Measurements from ENCODE around the gene ATG2A. TPM values are rescaled to one million over a fixed set of nuclear protein-coding genes. Genes with fewer than 3 reads are reported as not detected.

ATG2A gene
- polyA plus RNA-seq, 4 donors, result 18.0 to 35.7 (median 24.7) TPM

DNA sequence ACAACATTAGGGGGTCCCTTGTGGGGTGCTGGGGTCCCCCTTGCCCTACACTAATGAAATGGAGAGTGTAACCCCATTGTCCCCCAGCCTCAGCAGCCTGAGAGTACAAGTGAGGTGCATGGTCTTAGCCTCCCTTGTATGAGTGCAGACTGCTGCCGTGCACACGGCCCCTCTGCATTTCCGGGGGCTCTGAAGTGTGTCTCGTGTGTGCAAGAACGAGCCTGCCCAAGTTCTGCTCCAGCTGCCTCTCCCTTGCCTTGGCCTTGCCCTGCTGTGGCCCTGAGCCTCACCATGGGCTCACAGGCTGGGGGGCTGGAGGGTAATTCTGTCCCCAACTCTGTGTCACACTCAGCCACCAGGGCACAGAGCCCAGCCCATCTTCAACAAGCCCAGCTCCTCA, 33.4 kb downstream of the ATG2A start:
- H3K4me3 ChIP-seq (ENCODE audit: low read depth in 1 of 3, low read length in 3 of 3), result no peak overlapping the region
- DNase-seq (no peak), FAIRE-seq (no peak)
- H3K4me1 ChIP-seq (ENCODE audit: control insufficient read depth in 3 of 3, insufficient read depth in 2 of 3, low read depth in 1 of 3, low read length in 2 of 3), result peaks cover 3 to 54% (median 7%) of the 10 kb centered on the region in 3 donors
- no peak overlapping the region for H3K27ac ChIP-seq (ENCODE audit: low read depth in 1 of 3, low read length in 2 of 3)
- 79 to 91% (median 89%) methylated on average over 5 of the region's 5 CpGs for WGBS, 3 donors
- no peaks in the 10 kb centered on the region for H3K36me3 ChIP-seq (ENCODE audit: control insufficient read depth in 3 of 3, insufficient read depth in 2 of 3, low read depth in 1 of 3, low read length in 3 of 3)
- no peaks in the 10 kb centered on the region for H3K9me3 ChIP-seq (ENCODE audit: control insufficient read depth in 2 of 2, insufficient read depth in 1 of 2, low read depth in 1 of 2, low read length in 1 of 2)
- no peaks in the 10 kb centered on the region for H3K27me3 ChIP-seq (ENCODE audit: control insufficient read depth in 3 of 3, insufficient read depth in 3 of 3, low read length in 3 of 3)

DNA sequence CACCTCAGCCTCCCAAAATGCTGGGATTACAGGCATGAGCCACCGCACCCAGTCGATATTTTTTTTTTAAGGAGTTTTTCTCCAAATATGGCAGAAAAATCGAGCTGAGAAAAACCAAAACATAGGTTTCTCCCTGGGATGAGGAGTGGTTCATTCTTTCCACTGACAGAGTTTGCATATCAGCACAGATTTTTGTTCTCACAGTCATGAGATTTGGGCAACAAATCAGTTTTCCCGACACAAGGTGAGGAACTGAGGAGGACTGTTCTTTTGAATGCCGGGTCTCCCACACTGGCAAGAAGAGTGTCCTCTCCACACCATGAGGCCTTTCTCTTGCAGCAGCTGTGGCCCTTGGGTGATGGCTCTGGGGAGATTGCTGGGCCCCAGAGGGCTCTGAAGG, 34.8 kb downstream of the ATG2A start:
- Histone ChIP-seq H3K27ac (ENCODE audit: low read depth in 1 of 3, low read length in 2 of 3) (peak overlapping the region in 1 of 3 donors; percentile 67), H3K36me3 (ENCODE audit: control insufficient read depth in 3 of 3, insufficient read depth in 2 of 3, low read depth in 1 of 3, low read length in 3 of 3) (peaks cover 0 to 10% (median 0%) of the 10 kb centered on the region in 3 donors), H3K27me3 (ENCODE audit: control insufficient read depth in 3 of 3, insufficient read depth in 3 of 3, low read length in 3 of 3) (no peaks in the 10 kb centered on the region), H3K9me3 (ENCODE audit: control insufficient read depth in 2 of 2, insufficient read depth in 1 of 2, low read depth in 1 of 2, low read length in 1 of 2) (no peaks in the 10 kb centered on the region), H3K4me3 (ENCODE audit: low read depth in 1 of 3, low read length in 3 of 3) (no peak overlapping the region), H3K4me1 (ENCODE audit: control insufficient read depth in 3 of 3, insufficient read depth in 2 of 3, low read depth in 1 of 3, low read length in 2 of 3) (peaks cover 3 to 42% (median 7%) of the 10 kb centered on the region in 3 donors)
- FAIRE-seq, result no peak
- WGBS, 3 donors, result 83 to 91% (median 85%) methylated on average over 5 of the region's 5 CpGs
- DNase-seq, result no peak

DNA sequence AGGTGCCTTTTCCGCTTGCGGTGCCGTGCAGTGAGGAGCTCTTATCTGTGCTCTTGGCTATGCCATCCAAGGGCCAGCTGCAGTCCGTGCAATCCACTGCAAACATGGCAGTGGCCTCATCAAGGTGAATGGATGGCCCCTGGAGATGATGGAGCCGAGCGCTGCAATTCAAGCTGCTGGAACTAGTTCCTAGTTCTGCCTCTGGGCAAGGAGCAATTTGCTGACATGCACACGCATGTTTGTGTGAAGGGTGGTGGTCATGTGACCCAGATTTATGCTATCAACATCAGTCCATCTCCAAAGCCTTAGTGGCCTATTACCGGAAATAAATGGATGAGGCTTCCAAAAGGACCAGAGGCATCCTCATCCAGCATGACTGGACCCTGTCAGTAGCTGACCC, 35.5 kb downstream of the ATG2A start:
- 67 to 73% (median 72%) methylated on average over 8 of the region's 8 CpGs for WGBS, 3 donors

GRCh38 chr11:64880240-64881001, 36.6 kb downstream of the ATG2A start:
- peak overlapping the region in 2 of 3 donors; percentile 71 to 82 for H3K27ac ChIP-seq (ENCODE audit: low read depth in 1 of 3, low read length in 2 of 3)

More for the DNA sequence above, 35.5 kb downstream of the ATG2A start:
- no peaks in the 10 kb centered on the region for H3K9me3 ChIP-seq (ENCODE audit: control insufficient read depth in 2 of 2, insufficient read depth in 1 of 2, low read depth in 1 of 2, low read length in 1 of 2)
- no peak for FAIRE-seq
- peaks cover 3 to 42% (median 7%) of the 10 kb centered on the region in 3 donors for H3K4me1 ChIP-seq (ENCODE audit: control insufficient read depth in 3 of 3, insufficient read depth in 2 of 3, low read depth in 1 of 3, low read length in 2 of 3)
- no peak overlapping the region for H3K27ac ChIP-seq (ENCODE audit: low read depth in 1 of 3, low read length in 2 of 3)
- H3K27me3 ChIP-seq (ENCODE audit: control insufficient read depth in 3 of 3, insufficient read depth in 3 of 3, low read length in 3 of 3), result no peaks in the 10 kb centered on the region
- DNase-seq, result peak in 1 of 2 donors; percentile 32
- no peak overlapping the region for H3K4me3 ChIP-seq (ENCODE audit: low read depth in 1 of 3, low read length in 3 of 3)
- H3K36me3 ChIP-seq (ENCODE audit: control insufficient read depth in 3 of 3, insufficient read depth in 2 of 3, low read depth in 1 of 3, low read length in 3 of 3), result peaks cover 0 to 16% (median 0%) of the 10 kb centered on the region in 3 donors

DNA sequence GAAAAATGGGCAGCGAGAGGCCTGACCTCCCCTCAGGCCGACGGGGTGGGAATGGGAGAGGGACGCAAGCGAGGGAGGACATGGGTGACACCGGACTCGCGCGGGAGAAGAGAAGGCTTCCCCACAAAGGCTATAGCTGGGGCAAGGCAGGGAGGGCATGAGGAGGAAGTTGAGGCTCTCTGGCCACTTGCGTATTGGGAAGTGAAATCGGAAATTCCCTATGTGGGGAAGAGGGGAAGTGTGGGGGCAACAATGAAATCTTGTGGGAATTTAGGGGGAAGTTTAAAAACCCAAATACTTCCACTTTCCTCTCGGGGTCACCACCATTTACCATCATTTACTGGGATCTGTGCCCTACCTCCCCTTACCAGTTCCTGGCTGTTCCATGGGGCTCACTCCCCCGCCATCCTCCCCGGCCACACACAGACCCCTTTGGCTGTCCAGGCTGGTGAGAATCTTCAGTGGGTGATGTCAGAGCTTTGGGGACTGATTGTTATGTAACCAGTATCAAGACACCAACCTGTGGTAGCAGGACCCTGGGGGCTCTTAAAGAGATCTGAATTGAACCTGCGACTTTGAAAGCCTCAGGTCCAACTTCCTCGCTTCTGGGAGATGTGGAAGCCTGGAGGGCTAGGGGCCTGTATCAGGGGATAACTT, 37.6 kb downstream of the ATG2A start:
- DNase-seq, result peak in 1 of 2 donors; percentile 5
- Histone ChIP-seq H3K36me3 (ENCODE audit: control insufficient read depth in 3 of 3, insufficient read depth in 2 of 3, low read depth in 1 of 3, low read length in 3 of 3) (peaks cover 0 to 36% (median 0%) of the 10 kb centered on the region in 3 donors), H3K4me3 (ENCODE audit: low read depth in 1 of 3, low read length in 3 of 3) (peak overlapping the region; percentile 55 to 83 (median 70)), H3K27me3 (ENCODE audit: control insufficient read depth in 3 of 3, insufficient read depth in 3 of 3, low read length in 3 of 3) (no peaks in the 10 kb centered on the region), H3K9me3 (ENCODE audit: control insufficient read depth in 2 of 2, insufficient read depth in 1 of 2, low read depth in 1 of 2, low read length in 1 of 2) (no peaks in the 10 kb centered on the region), H3K27ac (ENCODE audit: low read depth in 1 of 3, low read length in 2 of 3) (peak overlapping the region; percentile 86 to 97 (median 91)), H3K4me1 (ENCODE audit: control insufficient read depth in 3 of 3, insufficient read depth in 2 of 3, low read depth in 1 of 3, low read length in 2 of 3) (peaks cover 3 to 43% (median 8%) of the 10 kb centered on the region in 3 donors)
- 16 to 19% (median 19%) methylated on average over 16 of the region's 16 CpGs for WGBS, 3 donors
- FAIRE-seq, result no peak

More at GRCh38 chr11:64880240-64881001, 36.6 kb downstream of the ATG2A start:
- 49 to 63% (median 49%) methylated on average over 14 of the region's 14 CpGs for WGBS, 3 donors
- DNase-seq (peak; percentile 44 to 59), FAIRE-seq (no peak)
- Histone ChIP-seq H3K4me3 (ENCODE audit: low read depth in 1 of 3, low read length in 3 of 3) (no peak overlapping the region), H3K36me3 (ENCODE audit: control insufficient read depth in 3 of 3, insufficient read depth in 2 of 3, low read depth in 1 of 3, low read length in 3 of 3) (peaks cover 0 to 26% (median 0%) of the 10 kb centered on the region in 3 donors), H3K4me1 (ENCODE audit: control insufficient read depth in 3 of 3, insufficient read depth in 2 of 3, low read depth in 1 of 3, low read length in 2 of 3) (peaks cover 3 to 43% (median 7%) of the 10 kb centered on the region in 3 donors), H3K9me3 (ENCODE audit: control insufficient read depth in 2 of 2, insufficient read depth in 1 of 2, low read depth in 1 of 2, low read length in 1 of 2) (no peaks in the 10 kb centered on the region), H3K27me3 (ENCODE audit: control insufficient read depth in 3 of 3, insufficient read depth in 3 of 3, low read length in 3 of 3) (no peaks in the 10 kb centered on the region)

- Histone ChIP-seq H3K4me3 (ENCODE audit: low read depth in 1 of 3, low read length in 3 of 3) (peak within 1 kb of the TSS; percentile 88 to 98 (median 97)), H3K9me3 (ENCODE audit: control insufficient read depth in 2 of 2, insufficient read depth in 1 of 2, low read depth in 1 of 2, low read length in 1 of 2) (no peaks in the 10 kb centered on the region), H3K4me1 (ENCODE audit: control insufficient read depth in 3 of 3, insufficient read depth in 2 of 3, low read depth in 1 of 3, low read length in 2 of 3) (peaks cover 3 to 45% (median 8%) of the 10 kb centered on the region in 3 donors), H3K27ac (ENCODE audit: low read depth in 1 of 3, low read length in 2 of 3) (peak within 1 kb of the TSS; percentile 91 to 97 (median 93)), H3K36me3 (ENCODE audit: control insufficient read depth in 3 of 3, insufficient read depth in 2 of 3, low read depth in 1 of 3, low read length in 3 of 3) (peaks cover 0 to 43% (median 0%) of the 10 kb centered on the region in 3 donors), H3K27me3 (ENCODE audit: control insufficient read depth in 3 of 3, insufficient read depth in 3 of 3, low read length in 3 of 3) (no peaks in the 10 kb centered on the region)
- peak; percentile 98 to 99 for DNase-seq
- no peak for FAIRE-seq
- 0 to 1% (median 1%) methylated on average over 45 to 75 of the region's 75 CpGs for WGBS, 3 donors
Measured at GRCh38 chr11:64878494-64879243, 38.3 kb downstream of the ATG2A start, which contains the start of gene EHD1. Gene EHD1 (minus strand): TSS chr11:64878621. CDS start chr11:64878464, 157 bp downstream.

GRCh38 chr11:64878223-64878493, 38.9 kb downstream of the ATG2A start:
- H3K4me3 ChIP-seq (ENCODE audit: low read depth in 1 of 3, low read length in 3 of 3), result peak overlapping the region; percentile 88 to 98 (median 97)
- DNase-seq (no peak), FAIRE-seq (no peak)
- no peaks in the 10 kb centered on the region for H3K9me3 ChIP-seq (ENCODE audit: control insufficient read depth in 2 of 2, insufficient read depth in 1 of 2, low read depth in 1 of 2, low read length in 1 of 2)
- peaks cover 0 to 48% (median 0%) of the 10 kb centered on the region in 3 donors for H3K36me3 ChIP-seq (ENCODE audit: control insufficient read depth in 3 of 3, insufficient read depth in 2 of 3, low read depth in 1 of 3, low read length in 3 of 3)
- peak overlapping the region; percentile 75 to 93 (median 90) for H3K27ac ChIP-seq (ENCODE audit: low read depth in 1 of 3, low read length in 2 of 3)
- H3K27me3 ChIP-seq (ENCODE audit: control insufficient read depth in 3 of 3, insufficient read depth in 3 of 3, low read length in 3 of 3), result no peaks in the 10 kb centered on the region
- H3K4me1 ChIP-seq (ENCODE audit: control insufficient read depth in 3 of 3, insufficient read depth in 2 of 3, low read depth in 1 of 3, low read length in 2 of 3), result peaks cover 5 to 49% (median 9%) of the 10 kb centered on the region in 3 donors
- 0% methylated on average over 19 to 21 of the region's 21 CpGs for WGBS, 3 donors
